ENCODE results near the gene GID8. TPM values are rescaled to one million over a fixed set of nuclear protein-coding genes. Genes with fewer than 3 reads are reported as not detected.

The GID8 gene
- polyA plus RNA-seq, 1 of the 3 experiments (the other 2 are of a cell fraction), result 18.1 TPM

DNA sequence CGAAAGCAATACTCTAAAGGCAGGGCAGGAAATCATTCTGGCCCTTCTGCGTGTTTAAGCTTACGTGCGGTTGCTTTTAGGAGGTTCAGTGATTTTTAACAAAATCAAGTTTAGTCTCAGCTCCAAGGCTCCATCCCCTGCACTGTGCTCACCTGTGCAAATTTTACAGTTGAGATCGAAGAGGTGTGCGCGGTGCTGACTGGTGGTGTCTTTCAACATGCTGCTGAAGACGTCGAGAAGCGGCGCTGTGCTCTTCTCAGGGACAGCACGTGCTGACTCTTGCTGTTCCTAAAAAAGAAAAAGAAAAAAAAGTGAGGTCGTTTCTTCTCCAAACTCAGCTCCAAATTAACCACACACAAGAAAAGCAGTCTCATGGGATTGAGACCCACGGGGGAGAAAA lies 43.7 kb upstream of the GID8 start:
- DNase-seq, result no peak
- no peaks in the 10 kb centered on the region for H3K9me3 ChIP-seq
- no peak overlapping the region for H3K4me2 ChIP-seq
- no peak overlapping the region for H3K4me3 ChIP-seq (ENCODE audit: low read depth in 2 of 2, low read length in 1 of 2)
- H3K79me2 ChIP-seq (ENCODE audit: insufficient read depth), result peaks cover 5% of the 10 kb centered on the region; the same call in 1 of the 2 replicates
- H4K20me1 ChIP-seq (ENCODE audit: insufficient read depth), result no peaks in the 10 kb centered on the region; the same call in 1 of the 2 replicates
- peaks cover 53 to 82% of the 10 kb centered on the region in 2 experiments for H3K36me3 ChIP-seq (replicated peaks in 1 of 2; ENCODE audit: control insufficient read depth in 1 of 2, insufficient read depth in 2 of 2, low read length in 1 of 2)
- H3K4me1 ChIP-seq (ENCODE audit: control insufficient read depth in 1 of 2, insufficient read depth in 2 of 2, low read depth in 1 of 2, low read length in 1 of 2), result peaks cover 0 to 1% of the 10 kb centered on the region in 2 experiments; a peak in 1 of 4 replicates
- POLR2A ChIA-PET, result no interaction called here
- no peak overlapping the region for H3K9ac ChIP-seq
- H3F3A ChIP-seq (replicated peaks; ENCODE audit: insufficient read depth), result peaks cover 9% of the 10 kb centered on the region
- H2AFZ ChIP-seq (ENCODE audit: low read depth), result no peak overlapping the region
- H3K27me3 ChIP-seq (ENCODE audit: insufficient read depth), result no peaks in the 10 kb centered on the region
- no peak for TF ChIP-seq GABPA (IDR thresholded peaks at IDR 0.05; ENCODE audit: low read depth)
- no peak for TF ChIP-seq NFIC (IDR thresholded peaks at IDR 0.05; ENCODE audit: borderline replicate concordance)
- TF ChIP-seq EZH2phosphoT487 (IDR thresholded peaks at IDR 0.05; ENCODE audit: borderline replicate concordance, low read depth), result no peak
- TF ChIP-seq, protein P1, sequence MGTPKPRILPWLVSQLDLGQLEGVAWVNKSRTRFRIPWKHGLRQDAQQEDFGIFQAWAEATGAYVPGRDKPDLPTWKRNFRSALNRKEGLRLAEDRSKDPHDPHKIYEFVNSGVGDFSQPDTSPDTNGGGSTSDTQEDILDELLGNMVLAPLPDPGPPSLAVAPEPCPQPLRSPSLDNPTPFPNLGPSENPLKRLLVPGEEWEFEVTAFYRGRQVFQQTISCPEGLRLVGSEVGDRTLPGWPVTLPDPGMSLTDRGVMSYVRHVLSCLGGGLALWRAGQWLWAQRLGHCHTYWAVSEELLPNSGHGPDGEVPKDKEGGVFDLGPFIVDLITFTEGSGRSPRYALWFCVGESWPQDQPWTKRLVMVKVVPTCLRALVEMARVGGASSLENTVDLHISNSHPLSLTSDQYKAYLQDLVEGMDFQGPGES (IDR thresholded peaks at IDR 0.05; ENCODE audit: low read depth, low read length), result no peak
- TF ChIP-seq, protein P2, sequence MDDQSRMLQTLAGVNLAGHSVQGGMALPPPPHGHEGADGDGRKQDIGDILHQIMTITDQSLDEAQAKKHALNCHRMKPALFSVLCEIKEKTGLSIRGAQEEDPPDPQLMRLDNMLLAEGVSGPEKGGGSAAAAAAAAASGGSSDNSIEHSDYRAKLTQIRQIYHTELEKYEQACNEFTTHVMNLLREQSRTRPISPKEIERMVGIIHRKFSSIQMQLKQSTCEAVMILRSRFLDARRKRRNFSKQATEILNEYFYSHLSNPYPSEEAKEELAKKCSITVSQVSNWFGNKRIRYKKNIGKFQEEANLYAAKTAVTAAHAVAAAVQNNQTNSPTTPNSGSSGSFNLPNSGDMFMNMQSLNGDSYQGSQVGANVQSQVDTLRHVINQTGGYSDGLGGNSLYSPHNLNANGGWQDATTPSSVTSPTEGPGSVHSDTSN (IDR thresholded peaks at IDR 0.05), result no peak
- TF ChIP-seq, protein P3, sequence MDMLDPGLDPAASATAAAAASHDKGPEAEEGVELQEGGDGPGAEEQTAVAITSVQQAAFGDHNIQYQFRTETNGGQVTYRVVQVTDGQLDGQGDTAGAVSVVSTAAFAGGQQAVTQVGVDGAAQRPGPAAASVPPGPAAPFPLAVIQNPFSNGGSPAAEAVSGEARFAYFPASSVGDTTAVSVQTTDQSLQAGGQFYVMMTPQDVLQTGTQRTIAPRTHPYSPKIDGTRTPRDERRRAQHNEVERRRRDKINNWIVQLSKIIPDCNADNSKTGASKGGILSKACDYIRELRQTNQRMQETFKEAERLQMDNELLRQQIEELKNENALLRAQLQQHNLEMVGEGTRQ (IDR thresholded peaks at IDR 0.05; ENCODE audit: borderline replicate concordance, low read depth, low read length), result no peak
- TF ChIP-seq, protein P4, sequence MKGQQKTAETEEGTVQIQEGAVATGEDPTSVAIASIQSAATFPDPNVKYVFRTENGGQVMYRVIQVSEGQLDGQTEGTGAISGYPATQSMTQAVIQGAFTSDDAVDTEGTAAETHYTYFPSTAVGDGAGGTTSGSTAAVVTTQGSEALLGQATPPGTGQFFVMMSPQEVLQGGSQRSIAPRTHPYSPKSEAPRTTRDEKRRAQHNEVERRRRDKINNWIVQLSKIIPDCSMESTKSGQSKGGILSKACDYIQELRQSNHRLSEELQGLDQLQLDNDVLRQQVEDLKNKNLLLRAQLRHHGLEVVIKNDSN (IDR thresholded peaks at IDR 0.05; ENCODE audit: borderline replicate concordance, low read depth), result no peak
- TF ChIP-seq, protein P5, sequence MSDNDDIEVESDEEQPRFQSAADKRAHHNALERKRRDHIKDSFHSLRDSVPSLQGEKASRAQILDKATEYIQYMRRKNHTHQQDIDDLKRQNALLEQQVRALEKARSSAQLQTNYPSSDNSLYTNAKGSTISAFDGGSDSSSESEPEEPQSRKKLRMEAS (IDR thresholded peaks at IDR 0.05; ENCODE audit: low read depth), result no peak
- no peak for TF ChIP-seq JUND (IDR thresholded peaks at IDR 0.05)
- no peak for TF ChIP-seq CHD2 (IDR thresholded peaks at IDR 0.05; ENCODE audit: low read length, partially characterized antibody)
- no peak for TF ChIP-seq ELF1 (IDR thresholded peaks at IDR 0.05)
- no peak for TF ChIP-seq NRF1 (IDR thresholded peaks at IDR 0.05; ENCODE audit: low read depth, low read length)
- no peak for TF ChIP-seq FOSL2 (IDR thresholded peaks at IDR 0.05; ENCODE audit: borderline replicate concordance, low read depth)
- TF ChIP-seq, protein P6, sequence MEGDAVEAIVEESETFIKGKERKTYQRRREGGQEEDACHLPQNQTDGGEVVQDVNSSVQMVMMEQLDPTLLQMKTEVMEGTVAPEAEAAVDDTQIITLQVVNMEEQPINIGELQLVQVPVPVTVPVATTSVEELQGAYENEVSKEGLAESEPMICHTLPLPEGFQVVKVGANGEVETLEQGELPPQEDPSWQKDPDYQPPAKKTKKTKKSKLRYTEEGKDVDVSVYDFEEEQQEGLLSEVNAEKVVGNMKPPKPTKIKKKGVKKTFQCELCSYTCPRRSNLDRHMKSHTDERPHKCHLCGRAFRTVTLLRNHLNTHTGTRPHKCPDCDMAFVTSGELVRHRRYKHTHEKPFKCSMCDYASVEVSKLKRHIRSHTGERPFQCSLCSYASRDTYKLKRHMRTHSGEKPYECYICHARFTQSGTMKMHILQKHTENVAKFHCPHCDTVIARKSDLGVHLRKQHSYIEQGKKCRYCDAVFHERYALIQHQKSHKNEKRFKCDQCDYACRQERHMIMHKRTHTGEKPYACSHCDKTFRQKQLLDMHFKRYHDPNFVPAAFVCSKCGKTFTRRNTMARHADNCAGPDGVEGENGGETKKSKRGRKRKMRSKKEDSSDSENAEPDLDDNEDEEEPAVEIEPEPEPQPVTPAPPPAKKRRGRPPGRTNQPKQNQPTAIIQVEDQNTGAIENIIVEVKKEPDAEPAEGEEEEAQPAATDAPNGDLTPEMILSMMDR (IDR thresholded peaks at IDR 0.05), result no peak
- TF ChIP-seq, protein P7, sequence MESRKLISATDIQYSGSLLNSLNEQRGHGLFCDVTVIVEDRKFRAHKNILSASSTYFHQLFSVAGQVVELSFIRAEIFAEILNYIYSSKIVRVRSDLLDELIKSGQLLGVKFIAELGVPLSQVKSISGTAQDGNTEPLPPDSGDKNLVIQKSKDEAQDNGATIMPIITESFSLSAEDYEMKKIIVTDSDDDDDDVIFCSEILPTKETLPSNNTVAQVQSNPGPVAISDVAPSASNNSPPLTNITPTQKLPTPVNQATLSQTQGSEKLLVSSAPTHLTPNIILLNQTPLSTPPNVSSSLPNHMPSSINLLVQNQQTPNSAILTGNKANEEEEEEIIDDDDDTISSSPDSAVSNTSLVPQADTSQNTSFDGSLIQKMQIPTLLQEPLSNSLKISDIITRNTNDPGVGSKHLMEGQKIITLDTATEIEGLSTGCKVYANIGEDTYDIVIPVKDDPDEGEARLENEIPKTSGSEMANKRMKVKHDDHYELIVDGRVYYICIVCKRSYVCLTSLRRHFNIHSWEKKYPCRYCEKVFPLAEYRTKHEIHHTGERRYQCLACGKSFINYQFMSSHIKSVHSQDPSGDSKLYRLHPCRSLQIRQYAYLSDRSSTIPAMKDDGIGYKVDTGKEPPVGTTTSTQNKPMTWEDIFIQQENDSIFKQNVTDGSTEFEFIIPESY (IDR thresholded peaks at IDR 0.05; ENCODE audit: borderline replicate concordance, low read depth), result no peak
- no peak for TF ChIP-seq YY1 (IDR thresholded peaks at IDR 0.05; ENCODE audit: low read depth)
- CTCF ChIA-PET, result interaction anchor here (0.8 to 3.4 kb wide), 11 partner anchors 8 to 78 kb away, joined by 3 to 22 read pairs (median 4); no protein-coding TSS in a partner anchor
- H3K27ac ChIP-seq (ENCODE audit: low read depth in 2 of 2, low read length in 1 of 2), result no peak overlapping the region
- 94% methylated on average over 14 of the region's 14 CpGs for WGBS (ENCODE audit: low lambda C conversion rate)
- no peaks in the 10 kb centered on the region for H3K9me2 ChIP-seq

Measured in SK-N-SH (cell line).